Spleen (tissue), 11 donors: Measurements from ENCODE around the gene GLRA2. TPM values are rescaled to one million over a fixed set of nuclear protein-coding genes. Genes with fewer than 3 reads are reported as not detected.
"Not testable (repeated sequence)": the region's sequence is repeated elsewhere in the genome, so short reads cannot be mapped to it uniquely, and the experiment has no call there.

Source experiments
- DNase-seq: peaks from one replicate; pipeline ENCODE4 v3.0.0-alpha.2; 2020
- H3K27ac ChIP-seq, 8 donors: fragments of 200-600 bp; sonication (generic) in 7 of 8; 1 replicate in 4 of 8; 2 replicates in 4 of 8; pipeline versions ENCODE4 v1.5.0 to v1.8.0; 2016 to 2021; ENCODE audit warnings: inconsistent platforms in 4 of 8, mild to moderate bottlenecking in 4 of 8, moderate library complexity in 1 of 8
- H3K27me3 ChIP-seq, 7 donors: fragments of 200-600 bp; sonication (generic) in 6 of 7; replicated peaks in 1 of 7; 1 replicate in 4 of 7; 2 replicates in 3 of 7; pipeline versions ENCODE4 v1.5.0 to v1.8.0; 2016 to 2021; ENCODE audit warnings: inconsistent platforms in 3 of 7, mild to moderate bottlenecking in 1 of 7
- H3K36me3 ChIP-seq, 6 donors: fragments of 200-600 bp; sonication (generic) in 5 of 6; 1 replicate in 4 of 6; 2 replicates in 2 of 6; pipeline versions ENCODE4 v1.5.0 to v1.8.0; 2016 to 2021; ENCODE audit warnings: inconsistent platforms in 2 of 6
- H3K4me1 ChIP-seq, 6 donors: fragments of 200-600 bp; sonication (generic) in 5 of 6; 1 replicate in 3 of 6; 2 replicates in 3 of 6; pipeline versions ENCODE4 v1.5.0 to v1.8.0; 2016 to 2021; ENCODE audit warnings: inconsistent platforms in 3 of 6
- H3K4me3 ChIP-seq, 8 donors: fragments of 200-600 bp; sonication (generic) in 7 of 8; 1 replicate in 4 of 8; 2 replicates in 4 of 8; pipeline versions ENCODE4 v1.5.0 to v1.8.0; 2016 to 2021; ENCODE audit warnings: inconsistent platforms in 4 of 8, mild to moderate bottlenecking in 4 of 8, moderate library complexity in 2 of 8
- H3K9me3 ChIP-seq, 8 donors: fragments of 200-600 bp; sonication (generic) in 7 of 8; 1 replicate in 4 of 8; 2 replicates in 4 of 8; pipeline versions ENCODE4 v1.5.0 to v1.8.0; 2016 to 2021; ENCODE audit warnings: inconsistent platforms in 4 of 8
- CTCF ChIP-seq, 11 experiments: fragments of 200-600 bp in 7 of 11; fragments of 450-650 bp in 4 of 11; sonication (generic) in 4 of 11; IDR thresholded peaks in 8 of 11; conservative IDR thresholded peaks in 3 of 11; 1 replicate in 7 of 11; 2 replicates in 4 of 11; pipeline versions ENCODE4 v1.4.0 to v1.8.0; 2016 to 2021; ENCODE audit warnings: antibody characterized with exemption in 11 of 11, inconsistent platforms in 4 of 11, mild to moderate bottlenecking in 1 of 11
- POLR2A ChIP-seq, 3 donors: fragments of 450-650 bp; IDR thresholded peaks; one replicate each; pipeline ENCODE4 v1.5.1; 2017; ENCODE audit warnings: antibody characterized with exemption in 3 of 3, mild to moderate bottlenecking in 1 of 3
- POLR2AphosphoS5 ChIP-seq, 3 donors: sonication (generic); formaldehyde crosslinking; IDR thresholded peaks; one replicate each; pipeline ENCODE4 v1.5.1; 2017; ENCODE audit warnings: antibody characterized with exemption in 3 of 3
- WGBS, 5 donors: extraction: QIAGEN DNeasy Blood & Tissue Kit in 3 of 5; methylation state at CpG; one replicate each; pipeline versions ENCODE4 v1.1.5 to v1.1.7; 2013 to 2018; 5-methylcytosine and 5-hydroxymethylcytosine counted together
- intact Hi-C: fragments of 100-400 bp; cut with DNase I; formaldehyde crosslinking; loops from one replicate; pipeline ENCODE4 v1.15.0; 2023; ENCODE audit warnings: low total_unique reads
- polyA plus RNA-seq, 3 donors: library from polyadenylated mRNA; stranded (reverse); fragments of 200-250 nt; gene quantifications; one replicate each; pipeline ENCODE4 v1.2.1, GENCODE V29; 2013
- total RNA-seq, 7 donors: library from RNA; depleted of rRNA in 3 of 7; stranded (reverse); fragments of >200 nt in 3 of 7; fragmentation: NEBNext Ultra II Directional in 4 of 7; extraction: Animal tissue kit (Norgen Biotek cat#: 25700) in 4 of 7; gene quantifications; one replicate each; pipeline versions ENCODE4 v1.1.0 to v1.2.1, GENCODE V29; 2016 to 2021
- donor health status: healthy with polysubstance abuse.
- donor health status: DM: no; HTN: no; CAD: no; lungs with moderate emphysema.
- donor health status: DM: no; HTN: no; CAD: no.
- donor health status: Bipolar disorder and iron deficiency.
- donor health status: healthy.
- donor health status: DM: no; HTN: no; CAD: no.
- donor health status: DM: yes; HTN: yes; CAD: no.

The GLRA2 gene
- total and polyA plus RNA-seq, 10 donors = not detected

GRCh38 chrX:14591976-14592375 is 62.6 kb downstream of the GLRA2 start:
- H3K27ac ChIP-seq = no peak overlapping the region
- intact Hi-C loops = no loop called here
- peaks cover 0 to 11% (median 0%) of the 10 kb centered on the region in 8 donors for H3K9me3 ChIP-seq
- H3K36me3 ChIP-seq = no peaks in the 10 kb centered on the region
- H3K4me1 ChIP-seq = no peaks in the 10 kb centered on the region
- DNase-seq = no peak
- WGBS, 5 donors = 35 to 77% (median 65%) methylated on average over 2 of the region's 2 CpGs
- H3K27me3 ChIP-seq = no peaks in the 10 kb centered on the region
- no peak overlapping the region for H3K4me3 ChIP-seq
- TF ChIP-seq POLR2AphosphoS5 (IDR thresholded peaks at IDR 0.05) = no peak
- no peak for TF ChIP-seq CTCF (IDR thresholded peaks at IDR 0.05 in 8 of 11, conservative IDR thresholded peaks at IDR 0.05 in 3 of 11)

DNA sequence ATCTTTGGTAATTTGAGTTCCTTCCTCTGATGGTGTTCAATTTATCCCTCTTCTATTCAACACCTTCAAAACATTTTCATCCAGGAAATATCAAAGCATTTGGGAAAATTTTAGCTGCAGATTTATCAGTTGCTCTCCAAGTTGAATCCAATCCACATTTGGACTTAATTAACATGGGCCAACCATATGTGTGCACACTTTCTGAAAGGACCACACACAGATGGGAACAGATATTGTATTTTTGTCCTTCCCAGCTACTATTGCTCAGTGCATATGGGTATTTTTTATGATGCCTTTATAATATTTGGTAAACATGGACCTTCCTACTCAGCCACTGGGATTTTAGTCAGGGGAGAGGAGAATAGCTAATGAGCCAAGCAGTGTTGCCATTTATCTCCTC is 65.2 kb downstream of the GLRA2 start:
- intact Hi-C loops = no loop called here
- Histone ChIP-seq H3K9me3 (no peaks in the 10 kb centered on the region), H3K4me3 (no peak overlapping the region), H3K27me3 (no peaks in the 10 kb centered on the region), H3K27ac (no peak overlapping the region), H3K36me3 (no peaks in the 10 kb centered on the region), H3K4me1 (no peaks in the 10 kb centered on the region)
- no peak for DNase-seq
- no peak for TF ChIP-seq POLR2AphosphoS5 (IDR thresholded peaks at IDR 0.05)

DNA sequence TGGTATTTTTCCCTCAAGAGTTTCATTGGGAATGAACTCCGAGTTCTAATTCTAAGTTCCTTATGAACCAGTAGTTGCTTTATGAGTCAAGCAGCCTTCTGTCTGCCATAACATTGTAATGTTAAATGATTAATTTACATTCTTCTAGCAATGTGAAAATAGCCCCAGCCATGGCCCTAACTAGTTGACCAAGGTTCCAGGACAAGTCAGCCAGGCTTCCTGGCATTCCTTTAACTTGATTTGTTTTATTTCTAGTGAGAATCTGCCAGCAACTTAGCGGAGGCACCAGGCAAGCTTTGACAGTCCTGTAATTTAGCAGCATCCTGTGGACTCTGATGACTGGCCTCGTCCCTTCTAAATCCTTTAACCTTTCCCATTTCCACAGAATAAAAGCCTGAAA is 69.0 kb downstream of the GLRA2 start:
- Histone ChIP-seq H3K27me3 (no peaks in the 10 kb centered on the region), H3K9me3 (peaks cover 0 to 4% (median 0%) of the 10 kb centered on the region in 8 donors), H3K27ac (no peak overlapping the region), H3K4me3 (no peak overlapping the region), H3K36me3 (no peaks in the 10 kb centered on the region), H3K4me1 (no peaks in the 10 kb centered on the region)
- WGBS, 5 donors = 44 to 57% (median 54%) methylated on average over 3 of the region's 3 CpGs
- DNase-seq = no peak
- TF ChIP-seq POLR2AphosphoS5 (IDR thresholded peaks at IDR 0.05) = no peak
- TF ChIP-seq CTCF (IDR thresholded peaks at IDR 0.05 in 8 of 11, conservative IDR thresholded peaks at IDR 0.05 in 3 of 11) = no peak
- no peak for TF ChIP-seq POLR2A (IDR thresholded peaks at IDR 0.05)
- intact Hi-C loops = no loop called here

- Histone ChIP-seq H3K4me3 (no peak overlapping the region), H3K9me3 (peaks cover 0 to 8% (median 0%) of the 10 kb centered on the region in 8 donors), H3K36me3 (no peaks in the 10 kb centered on the region), H3K4me1 (no peaks in the 10 kb centered on the region), H3K27ac (no peak overlapping the region), H3K27me3 (peaks cover 0 to 6% (median 0%) of the 10 kb centered on the region in 7 donors)
- TF ChIP-seq POLR2A (IDR thresholded peaks at IDR 0.05) = no peak
- no peak for TF ChIP-seq CTCF (IDR thresholded peaks at IDR 0.05 in 8 of 11, conservative IDR thresholded peaks at IDR 0.05 in 3 of 11)
- no peak for TF ChIP-seq POLR2AphosphoS5 (IDR thresholded peaks at IDR 0.05)
- 61 to 82% (median 77%) methylated on average over 2 to 3 of the region's 3 CpGs for WGBS, 5 donors
- DNase-seq = no peak
- intact Hi-C loops = no loop called here
Measured at GRCh38 chrX:14607446-14607985, 78.2 kb downstream of the GLRA2 start.

DNA sequence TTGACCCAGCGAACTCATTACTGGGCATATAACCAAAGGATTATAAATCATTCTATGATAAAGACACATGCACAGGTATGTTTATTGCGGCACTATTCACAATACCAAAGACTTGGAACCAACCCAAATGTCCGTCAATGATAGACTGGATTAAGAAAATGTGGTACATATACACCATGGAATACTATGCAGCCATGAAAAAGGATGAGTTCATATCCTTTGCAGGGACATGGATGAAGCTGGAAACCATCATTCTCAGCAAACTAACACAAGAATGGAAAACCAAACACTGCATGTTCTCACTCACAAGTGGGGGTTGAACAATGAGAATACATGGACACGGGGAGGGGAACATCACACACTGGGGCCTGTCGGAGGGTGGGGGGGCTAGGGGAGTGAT is 83.1 kb downstream of the GLRA2 start:
- 79 to 98% (median 90%) methylated on average over 5 of the region's 5 CpGs for WGBS, 5 donors
- H3K9me3 ChIP-seq, H3K4me1 ChIP-seq, H3K36me3 ChIP-seq, intact Hi-C loops, H3K27me3 ChIP-seq, H3K4me3 ChIP-seq, DNase-seq, H3K27ac ChIP-seq: not testable (repeated sequence)
